ENCODE results near the gene LTA4H. TPM values are rescaled to one million over a fixed set of nuclear protein-coding genes. Genes with fewer than 3 reads are reported as not detected.

The LTA4H gene
- total and polyA plus RNA-seq, 2 experiments from 2014 or later = 35.0 to 90.5 TPM

GRCh38 chr12:95982602-95983001 is 52.8 kb downstream of the LTA4H start:
- no peak for DNase-seq (ENCODE audit: low spot score)
- Histone ChIP-seq H3K36me3 (replicated peaks; ENCODE audit: insufficient read depth, low read depth) (no peaks in the 10 kb centered on the region), H3K4me2 (no peak overlapping the region), H3K27me3 (no peaks in the 10 kb centered on the region), H3K27ac (no peak overlapping the region), H3K9me3 (ENCODE audit: low read depth) (no peaks in the 10 kb centered on the region), H3K4me1 (ENCODE audit: insufficient read depth) (no peaks in the 10 kb centered on the region), H3K4me3 (no peak overlapping the region), H4K20me1 (ENCODE audit: insufficient read depth, poor library complexity, severe bottlenecking) (no peaks in the 10 kb centered on the region), H3K79me2 (no peaks in the 10 kb centered on the region), H3K9me2 (replicated peaks; ENCODE audit: insufficient read depth) (no peaks in the 10 kb centered on the region), H2AFZ (no peak overlapping the region)
- 61% methylated on average over 1 of the region's 1 CpG for whole genome bisulfite sequencing (ENCODE audit: low lambda C conversion rate, missing lambda C conversion rate)
- TF ChIP-seq, protein P1, sequence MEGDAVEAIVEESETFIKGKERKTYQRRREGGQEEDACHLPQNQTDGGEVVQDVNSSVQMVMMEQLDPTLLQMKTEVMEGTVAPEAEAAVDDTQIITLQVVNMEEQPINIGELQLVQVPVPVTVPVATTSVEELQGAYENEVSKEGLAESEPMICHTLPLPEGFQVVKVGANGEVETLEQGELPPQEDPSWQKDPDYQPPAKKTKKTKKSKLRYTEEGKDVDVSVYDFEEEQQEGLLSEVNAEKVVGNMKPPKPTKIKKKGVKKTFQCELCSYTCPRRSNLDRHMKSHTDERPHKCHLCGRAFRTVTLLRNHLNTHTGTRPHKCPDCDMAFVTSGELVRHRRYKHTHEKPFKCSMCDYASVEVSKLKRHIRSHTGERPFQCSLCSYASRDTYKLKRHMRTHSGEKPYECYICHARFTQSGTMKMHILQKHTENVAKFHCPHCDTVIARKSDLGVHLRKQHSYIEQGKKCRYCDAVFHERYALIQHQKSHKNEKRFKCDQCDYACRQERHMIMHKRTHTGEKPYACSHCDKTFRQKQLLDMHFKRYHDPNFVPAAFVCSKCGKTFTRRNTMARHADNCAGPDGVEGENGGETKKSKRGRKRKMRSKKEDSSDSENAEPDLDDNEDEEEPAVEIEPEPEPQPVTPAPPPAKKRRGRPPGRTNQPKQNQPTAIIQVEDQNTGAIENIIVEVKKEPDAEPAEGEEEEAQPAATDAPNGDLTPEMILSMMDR (IDR thresholded peaks at IDR 0.05; ENCODE audit: poor library complexity) = no peak

GRCh38 chr12:95980437-95980836 is 55.0 kb downstream of the LTA4H start:
- Histone ChIP-seq H3K36me3 (replicated peaks; ENCODE audit: insufficient read depth, low read depth) (no peaks in the 10 kb centered on the region), H2AFZ (no peak overlapping the region), H3K4me2 (no peak overlapping the region), H3K4me1 (ENCODE audit: insufficient read depth) (no peaks in the 10 kb centered on the region), H3K9me2 (replicated peaks; ENCODE audit: insufficient read depth) (no peaks in the 10 kb centered on the region), H4K20me1 (ENCODE audit: insufficient read depth, poor library complexity, severe bottlenecking) (no peaks in the 10 kb centered on the region), H3K79me2 (no peaks in the 10 kb centered on the region), H3K27ac (no peak overlapping the region), H3K4me3 (no peak overlapping the region), H3K9me3 (ENCODE audit: low read depth) (no peaks in the 10 kb centered on the region), H3K27me3 (no peaks in the 10 kb centered on the region)
- TF ChIP-seq EZH2 (IDR thresholded peaks at IDR 0.05; ENCODE audit: borderline replicate concordance) (no peak), EZH2phosphoT487 (IDR thresholded peaks at IDR 0.05; ENCODE audit: low read depth, severe bottlenecking, unreplicated experiment) (no peak)
- TF ChIP-seq, protein P1 (IDR thresholded peaks at IDR 0.05; ENCODE audit: poor library complexity) = no peak
- WGBS (ENCODE audit: low lambda C conversion rate, missing lambda C conversion rate) = 97% methylated on average over 5 of the region's 5 CpGs
- DNase-seq (ENCODE audit: low spot score) = no peak

DNA sequence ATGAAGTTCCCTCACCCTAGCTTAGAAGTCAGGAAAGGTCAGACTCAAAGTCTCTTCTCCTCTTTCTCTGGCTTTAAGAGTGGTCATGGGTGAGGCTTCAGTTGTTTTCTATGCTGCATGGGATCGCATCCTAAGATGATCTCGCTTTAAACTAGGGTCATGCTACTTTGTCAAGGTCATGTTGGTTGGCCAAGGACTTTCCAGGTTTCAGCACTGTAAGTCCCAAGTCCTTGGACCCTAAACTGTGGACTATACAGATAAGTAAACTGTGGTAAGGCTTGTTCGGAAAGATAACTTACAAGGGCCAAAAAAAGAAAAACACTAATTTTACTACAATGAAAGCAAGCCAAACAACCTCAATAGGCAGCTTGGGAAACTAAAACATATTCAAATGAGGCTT is 56.6 kb downstream of the LTA4H start:
- no peak overlapping the region for H2AFZ ChIP-seq
- H4K20me1 ChIP-seq (ENCODE audit: insufficient read depth, poor library complexity, severe bottlenecking) = no peaks in the 10 kb centered on the region
- no peaks in the 10 kb centered on the region for H3K36me3 ChIP-seq (replicated peaks; ENCODE audit: insufficient read depth, low read depth)
- no peak for TF ChIP-seq EZH2phosphoT487 (IDR thresholded peaks at IDR 0.05; ENCODE audit: low read depth, severe bottlenecking, unreplicated experiment)
- TF ChIP-seq, protein P1 (IDR thresholded peaks at IDR 0.05; ENCODE audit: poor library complexity) = no peak
- no peak for TF ChIP-seq EZH2 (IDR thresholded peaks at IDR 0.05; ENCODE audit: borderline replicate concordance)
- H3K27me3 ChIP-seq = no peaks in the 10 kb centered on the region
- DNase-seq (ENCODE audit: low spot score) = no peak
- H3K4me2 ChIP-seq = no peak overlapping the region
- H3K79me2 ChIP-seq = no peaks in the 10 kb centered on the region
- no peak overlapping the region for H3K27ac ChIP-seq
- H3K4me3 ChIP-seq = no peak overlapping the region
- 83% methylated on average over 3 of the region's 3 CpGs for WGBS (ENCODE audit: low lambda C conversion rate, missing lambda C conversion rate)
- no peaks in the 10 kb centered on the region for H3K9me3 ChIP-seq (ENCODE audit: low read depth)
- no peaks in the 10 kb centered on the region for H3K9me2 ChIP-seq (replicated peaks; ENCODE audit: insufficient read depth)
- H3K4me1 ChIP-seq (ENCODE audit: insufficient read depth) = peaks cover 5% of the 10 kb centered on the region

GRCh38 chr12:95978351-95978750 is 57.0 kb downstream of the LTA4H start:
- Histone ChIP-seq H3K4me1 (ENCODE audit: insufficient read depth) (peaks cover 5% of the 10 kb centered on the region), H3K9me3 (ENCODE audit: low read depth) (no peaks in the 10 kb centered on the region), H4K20me1 (ENCODE audit: insufficient read depth, poor library complexity, severe bottlenecking) (no peaks in the 10 kb centered on the region), H3K36me3 (replicated peaks; ENCODE audit: insufficient read depth, low read depth) (no peaks in the 10 kb centered on the region), H3K79me2 (no peaks in the 10 kb centered on the region), H3K27ac (no peak overlapping the region), H3K4me3 (no peak overlapping the region), H3K4me2 (no peak overlapping the region), H2AFZ (no peak overlapping the region), H3K9me2 (replicated peaks; ENCODE audit: insufficient read depth) (no peaks in the 10 kb centered on the region), H3K27me3 (no peaks in the 10 kb centered on the region)
- no peak for DNase-seq (ENCODE audit: low spot score)
- 85% methylated on average over 5 of the region's 5 CpGs for WGBS (ENCODE audit: low lambda C conversion rate, missing lambda C conversion rate)
- no peak for TF ChIP-seq EZH2phosphoT487 (IDR thresholded peaks at IDR 0.05; ENCODE audit: low read depth, severe bottlenecking, unreplicated experiment)
- no peak for TF ChIP-seq EZH2 (IDR thresholded peaks at IDR 0.05; ENCODE audit: borderline replicate concordance)
- TF ChIP-seq, protein P1 (IDR thresholded peaks at IDR 0.05; ENCODE audit: poor library complexity) = no peak
